Mesenteric fat pad (tissue), 1 donor: Measurements from ENCODE around the gene CTXND2. TPM values are rescaled to one million over a fixed set of nuclear protein-coding genes. Genes with fewer than 3 reads are reported as not detected.
"Not testable (repeated sequence)": the region's sequence is repeated elsewhere in the genome, so short reads cannot be mapped to it uniquely, and the experiment has no call there.

Source experiments
- DNase-seq: peaks from one replicate; pipeline ENCODE4 v3.0.0-alpha.2; 2020; ENCODE audit warnings: low spot score
- total RNA-seq: library from RNA; stranded (reverse); fragmentation: NEBNext Ultra II Directional; extraction: Animal tissue kit (Norgen Biotek cat#: 25700); gene quantifications from one replicate; pipeline ENCODE4 v1.2.1, GENCODE V29; 2021
- donor health status: DM: yes; HTN: yes; CAD: no.

Gene CTXND2
- total RNA-seq, 1 donor from 2014 or later = not detected

DNA sequence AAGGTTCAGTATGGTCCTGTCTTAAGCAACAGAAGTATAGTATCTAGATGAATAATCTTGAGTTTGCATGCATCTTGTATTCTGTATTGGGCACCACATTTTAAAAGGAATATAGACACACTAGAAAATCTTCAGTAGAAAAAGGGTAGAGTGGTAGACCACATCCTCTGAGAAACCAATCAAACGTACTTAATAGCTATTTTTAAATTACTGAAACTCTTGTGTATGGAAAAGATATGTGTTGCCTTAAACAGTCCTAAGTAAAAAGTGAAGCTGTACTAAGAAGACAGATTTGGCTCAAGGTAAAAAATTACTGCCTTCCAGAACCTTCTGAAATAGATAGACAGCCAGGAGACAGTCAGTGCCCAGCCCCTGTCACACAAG is 3.1 kb downstream of the CTXND2 start:
- DNase-seq = no peak

DNA sequence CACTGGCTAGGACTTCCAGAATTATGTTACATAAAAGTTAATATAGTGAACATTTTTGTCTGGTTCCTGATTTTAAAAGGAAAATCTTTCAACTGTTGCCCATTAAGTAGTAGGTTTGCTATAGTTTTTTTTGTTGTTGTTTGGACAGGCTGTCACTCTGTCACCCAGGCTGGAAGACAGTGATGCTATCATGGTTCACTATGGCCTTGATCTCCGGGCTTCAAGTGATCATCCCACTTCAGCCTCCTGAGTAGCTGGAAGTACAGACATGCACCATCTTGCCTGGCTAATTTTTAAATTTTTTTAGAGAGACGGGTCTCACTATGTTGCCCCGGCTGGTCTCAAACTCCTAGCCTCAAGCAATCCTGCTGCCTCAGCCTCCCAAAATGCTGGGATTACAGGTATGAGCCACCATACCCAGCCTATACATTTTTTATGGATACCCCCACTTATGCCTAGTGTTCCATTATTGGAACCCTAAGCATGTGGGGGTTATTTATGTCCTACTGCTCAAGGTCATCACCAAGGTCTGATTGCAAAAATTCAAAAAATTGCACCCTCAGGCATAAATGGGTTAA is 6.5 kb downstream of the CTXND2 start:
- DNase-seq = no peak

DNA sequence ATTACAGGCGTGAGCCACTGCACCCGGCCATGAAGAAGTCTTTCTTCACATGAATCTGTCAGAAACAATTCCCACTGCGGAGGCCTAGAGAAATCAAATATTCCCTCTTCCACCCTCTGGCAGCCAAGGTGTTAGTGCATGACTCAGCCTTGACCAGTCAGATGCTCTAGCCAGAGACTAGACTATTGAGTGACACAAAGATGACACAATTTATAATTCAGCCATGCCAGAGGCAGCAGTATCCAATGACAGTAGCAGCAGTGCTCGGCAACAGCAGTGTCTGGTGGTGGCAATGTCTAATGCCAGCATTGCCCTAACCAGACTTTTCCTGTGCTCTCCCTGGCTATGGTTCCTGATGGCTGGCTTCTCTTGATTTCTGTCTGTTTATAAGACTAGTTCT is 8.7 kb downstream of the CTXND2 start:
- no peak for DNase-seq

- DNase-seq = not testable (repeated sequence)
These were observed 12.9 kb downstream of the CTXND2 start for GRCh38 chr1:150899795-150900194.

DNA sequence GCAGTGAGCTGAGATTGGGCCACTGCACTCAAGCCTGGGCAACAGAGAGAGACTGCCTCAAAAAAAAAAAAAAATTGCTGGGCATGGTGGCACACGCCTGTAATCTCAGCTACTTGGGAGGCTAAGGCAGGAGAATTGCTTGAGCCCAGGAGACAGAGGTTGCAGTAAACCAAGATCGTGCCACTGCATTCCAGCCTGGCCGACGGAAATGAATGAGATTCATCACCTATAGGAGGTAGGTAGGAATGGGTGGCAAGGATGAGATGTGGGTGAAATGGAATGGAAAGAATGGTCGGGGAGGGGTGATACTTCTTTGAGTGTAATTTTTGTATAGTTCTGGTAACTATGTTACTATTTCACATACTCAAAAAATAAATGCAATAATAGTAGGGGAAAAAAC is 15.4 kb downstream of the CTXND2 start:
- DNase-seq = no peak

- no peak for DNase-seq
These were observed 15.8 kb downstream of the CTXND2 start for GRCh38 chr1:150902751-150903150.

- no peak for DNase-seq
These were observed 18.4 kb downstream of the CTXND2 start for GRCh38 chr1:150905301-150905700.

DNA sequence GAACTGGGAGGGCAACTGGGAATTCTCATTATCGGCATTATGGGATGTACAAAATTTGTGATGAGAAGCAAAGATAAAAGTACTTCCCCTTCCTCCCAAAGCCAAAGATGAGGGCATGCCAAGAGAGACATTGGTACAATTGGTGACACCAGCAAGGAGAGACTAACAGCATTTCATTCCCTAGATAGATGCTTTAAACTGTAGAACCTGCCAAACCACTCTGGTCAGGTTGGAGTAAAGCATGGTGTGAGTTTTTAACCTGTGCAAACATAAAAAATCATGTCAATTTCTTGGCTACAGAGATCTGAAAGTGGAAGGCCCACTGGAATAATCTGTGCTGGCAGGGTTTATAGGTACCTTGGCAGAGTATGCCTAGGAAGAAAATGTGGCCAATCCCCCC is 19.4 kb downstream of the CTXND2 start:
- no peak for DNase-seq

DNA sequence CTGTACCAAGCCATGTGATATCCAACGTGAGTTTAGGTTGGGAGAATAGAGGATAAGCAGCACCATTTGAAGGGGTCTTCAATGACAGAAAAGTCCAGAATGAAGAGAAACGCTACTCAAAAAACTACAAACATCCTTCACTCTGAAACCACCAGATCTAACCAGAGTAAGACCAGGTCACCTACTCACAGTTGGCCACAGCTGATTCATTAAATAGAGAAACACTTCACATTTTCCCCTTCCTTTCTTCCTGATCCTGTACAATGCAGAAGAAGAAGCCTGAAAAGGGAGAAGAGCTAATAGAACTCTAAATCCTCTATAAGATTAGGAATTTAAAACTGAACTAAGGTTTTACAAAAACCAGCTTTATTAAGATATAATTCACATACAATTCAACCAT is 19.9 kb downstream of the CTXND2 start:
- no peak for DNase-seq

GRCh38 chr1:150909585-150910180 is 22.7 kb downstream of the CTXND2 start:
- DNase-seq = no peak

DNA sequence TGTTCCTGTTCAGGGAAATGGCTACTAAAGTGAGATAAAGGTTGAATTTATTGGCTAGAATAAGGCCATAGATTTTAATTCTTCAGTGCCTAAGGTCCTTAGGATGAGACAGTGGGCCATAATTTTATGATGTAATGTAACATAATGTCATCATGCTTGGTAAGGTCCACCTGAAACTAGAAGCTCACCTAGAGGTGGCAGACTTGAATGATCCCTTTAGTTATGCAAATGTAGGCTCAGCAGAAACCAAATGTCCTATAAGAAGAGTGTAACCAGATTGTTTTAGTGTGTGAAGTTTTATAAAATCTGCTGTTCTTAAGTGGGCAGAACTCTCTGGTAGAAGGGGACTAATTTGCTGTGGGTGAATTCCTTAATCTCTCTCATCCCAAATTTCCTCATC is 25.7 kb downstream of the CTXND2 start:
- DNase-seq = no peak

- no peak for DNase-seq
These were observed 30.5 kb downstream of the CTXND2 start for GRCh38 chr1:150917387-150917786.

GRCh38 chr1:150922519-150922975 is 35.6 kb downstream of the CTXND2 start:
- no peak for DNase-seq

DNA sequence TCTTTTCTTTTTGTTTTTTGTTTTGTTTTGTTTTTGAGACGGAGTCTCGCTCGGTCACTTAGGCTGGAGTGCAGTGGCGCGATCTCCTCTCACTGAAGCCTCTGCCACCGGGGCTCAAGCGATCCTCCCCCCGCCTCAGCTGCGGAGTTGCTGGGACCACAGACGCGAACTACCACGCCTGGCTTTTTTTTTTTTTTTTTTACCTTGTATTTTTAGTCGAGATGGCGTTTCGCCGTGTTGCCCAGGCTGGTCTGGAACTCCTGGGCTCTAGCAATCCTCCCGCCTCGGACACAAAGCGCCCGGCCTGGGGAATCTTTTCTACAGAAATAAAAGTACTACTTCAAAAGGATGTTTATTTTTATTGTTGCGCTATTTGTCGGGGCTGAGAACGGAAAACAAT is 38.1 kb downstream of the CTXND2 start:
- DNase-seq = no peak

DNA sequence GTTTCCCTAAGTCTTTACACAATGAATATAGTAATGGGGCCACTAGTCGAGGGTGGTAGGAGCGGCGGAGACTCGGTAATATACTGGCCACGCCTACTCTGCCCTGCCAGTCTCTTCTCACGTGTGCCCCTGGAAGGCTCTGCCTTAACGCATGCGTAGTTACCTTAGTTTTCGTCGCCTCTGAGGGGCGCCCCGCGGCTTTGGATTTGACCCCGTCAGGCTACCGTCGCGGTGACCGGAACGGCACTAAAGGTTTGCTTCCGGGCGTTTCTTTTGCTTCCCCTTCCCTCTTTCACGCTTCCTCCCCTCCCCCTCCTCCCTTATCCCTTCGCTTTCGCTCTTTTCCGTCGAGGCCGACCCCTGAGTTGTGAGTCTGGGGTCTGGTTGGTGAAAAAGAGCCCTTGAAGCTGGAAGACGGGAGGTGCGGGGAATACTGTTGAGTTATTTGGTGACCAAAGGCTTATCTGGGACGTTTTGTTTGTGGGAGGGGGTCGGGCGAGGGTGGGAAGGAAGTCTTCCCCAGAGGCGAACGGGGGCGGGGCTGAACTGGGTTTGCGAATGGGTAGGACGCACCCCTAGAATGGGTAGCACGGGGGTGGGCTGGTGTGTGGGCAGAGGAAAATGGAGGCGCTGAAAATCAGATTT is 39.3 kb downstream of the CTXND2 start, which contains the start of gene SETDB1:
Gene SETDB1 (plus strand): TSS at position 267 of the 645 bp plus-strand sequence. CDS start 1,352 bp downstream, outside the sequence.
- peak; percentile 97 for DNase-seq

GRCh38 chr1:150927624-150928023 is 40.7 kb downstream of the CTXND2 start:
- no peak for DNase-seq

DNA sequence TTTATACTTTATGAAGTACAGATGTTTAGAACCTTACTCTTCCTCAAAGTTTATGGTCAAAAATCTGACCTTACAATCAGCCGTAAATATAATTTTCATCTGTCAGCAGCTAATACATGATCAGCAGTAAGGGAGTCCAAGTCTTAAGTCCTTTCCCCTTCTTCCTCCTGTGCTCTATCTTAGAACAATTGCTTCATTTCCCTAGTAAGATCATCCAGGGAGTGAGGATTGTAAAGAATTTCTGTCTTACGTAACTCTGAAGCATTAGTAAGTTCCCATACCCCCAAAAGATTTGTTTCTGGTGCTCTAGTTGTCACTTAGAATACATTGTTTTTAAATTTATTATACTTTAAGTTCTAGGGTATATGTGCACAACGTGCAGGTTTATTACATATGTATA is 41.4 kb downstream of the CTXND2 start:
- no peak for DNase-seq

GRCh38 chr1:150928775-150929174 is 41.8 kb downstream of the CTXND2 start:
- not testable (repeated sequence) for DNase-seq

GRCh38 chr1:150931773-150932172 is 44.8 kb downstream of the CTXND2 start:
- DNase-seq = no peak

DNA sequence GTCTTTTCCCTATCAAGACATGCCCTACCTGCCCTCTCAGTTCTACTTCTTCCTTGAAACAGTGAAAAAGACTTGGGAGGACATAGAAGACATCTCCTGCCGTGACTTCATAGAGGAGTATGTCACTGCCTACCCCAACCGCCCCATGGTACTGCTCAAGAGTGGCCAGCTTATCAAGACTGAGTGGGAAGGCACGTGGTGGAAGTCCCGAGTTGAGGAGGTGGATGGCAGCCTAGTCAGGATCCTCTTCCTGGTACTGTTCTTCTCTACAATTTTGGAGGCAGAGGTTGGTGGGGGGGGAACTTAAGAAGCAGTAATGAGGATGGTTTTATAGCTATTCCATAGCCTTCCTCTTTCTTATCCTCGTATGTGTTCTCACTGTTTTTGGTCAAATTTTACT is 57.9 kb downstream of the CTXND2 start:
- no peak for DNase-seq

GRCh38 chr1:150954708-150955107 is 67.8 kb downstream of the CTXND2 start:
- no peak for DNase-seq

- DNase-seq = no peak
These were observed 68.3 kb downstream of the CTXND2 start for GRCh38 chr1:150955280-150955679.

- DNase-seq = peak; percentile 69
These were observed 70.7 kb downstream of the CTXND2 start for GRCh38 chr1:150957666-150958065.
